Urinary bladder (tissue), 4 donors: ENCODE results near the gene CALM1. TPM values are rescaled to one million over a fixed set of nuclear protein-coding genes. Genes with fewer than 3 reads are reported as not detected.

Source experiments
- DNase-seq: peaks from one replicate; pipeline ENCODE4 v3.0.0-alpha.2; 2015; ENCODE audit errors: extremely low spot score
- H3K27ac ChIP-seq: one replicate; pipeline ENCODE4 v1.5.1; 2013; ENCODE audit warnings: low read depth, mild to moderate bottlenecking, moderate library complexity
- H3K36me3 ChIP-seq: one replicate; pipeline ENCODE4 v1.6.1; 2013; ENCODE audit warnings: mild to moderate bottlenecking, moderate library complexity; ENCODE audit not compliant: insufficient read depth
- H3K4me1 ChIP-seq: one replicate; pipeline ENCODE4 v1.6.1; 2013; ENCODE audit warnings: mild to moderate bottlenecking, moderate library complexity; ENCODE audit not compliant: insufficient read depth
- H3K4me3 ChIP-seq: one replicate; pipeline ENCODE4 v1.5.1; 2013; ENCODE audit warnings: low read depth, low read length
- WGBS: extraction: QIAGEN DNeasy Blood & Tissue Kit; methylation state at CpG from one replicate; pipeline ENCODE4 v1.1.7; 2013; 5-methylcytosine and 5-hydroxymethylcytosine counted together
- polyA plus RNA-seq: library from polyadenylated mRNA; stranded (reverse); fragments of 200-250 nt; gene quantifications from one replicate; pipeline ENCODE4 v1.2.3, GENCODE V29; 2013
- total RNA-seq: library from RNA; depleted of rRNA; stranded (reverse); fragments of >200 nt; gene quantifications from one replicate; pipeline ENCODE4 v1.2.3, GENCODE V29; 2014
- donor health status: healthy with polysubstance abuse.
- donor health status: healthy.

Gene CALM1
- total and polyA plus RNA-seq, 2 donors: 325 to 540 TPM

DNA sequence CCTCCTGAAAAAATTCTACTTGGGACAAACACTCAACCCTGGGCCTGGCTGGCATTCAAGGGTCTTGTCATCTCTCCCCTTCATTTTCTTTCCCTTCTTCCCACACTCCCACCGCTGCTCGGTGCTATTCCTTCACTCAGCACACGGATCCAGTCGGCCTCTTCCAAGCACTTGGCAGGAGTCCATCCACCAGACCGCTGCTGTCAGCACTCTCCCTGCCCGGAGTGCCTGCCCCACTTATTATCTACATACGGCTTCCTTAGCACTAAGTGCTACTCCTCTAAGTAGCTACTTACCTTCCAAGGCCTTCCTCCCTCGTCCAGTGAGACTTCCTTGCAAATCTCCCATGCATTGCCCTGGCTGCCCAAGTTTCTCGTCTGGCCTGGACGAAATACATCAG lies 29.8 kb downstream of the CALM1 start:
- Histone ChIP-seq H3K36me3 (no peaks in the 10 kb centered on the region), H3K4me1 (no peaks in the 10 kb centered on the region), H3K27ac (no peak overlapping the region), H3K4me3 (no peak overlapping the region)
- 34% methylated on average over 10 of the region's 10 CpGs for WGBS
- DNase-seq: no peak

DNA sequence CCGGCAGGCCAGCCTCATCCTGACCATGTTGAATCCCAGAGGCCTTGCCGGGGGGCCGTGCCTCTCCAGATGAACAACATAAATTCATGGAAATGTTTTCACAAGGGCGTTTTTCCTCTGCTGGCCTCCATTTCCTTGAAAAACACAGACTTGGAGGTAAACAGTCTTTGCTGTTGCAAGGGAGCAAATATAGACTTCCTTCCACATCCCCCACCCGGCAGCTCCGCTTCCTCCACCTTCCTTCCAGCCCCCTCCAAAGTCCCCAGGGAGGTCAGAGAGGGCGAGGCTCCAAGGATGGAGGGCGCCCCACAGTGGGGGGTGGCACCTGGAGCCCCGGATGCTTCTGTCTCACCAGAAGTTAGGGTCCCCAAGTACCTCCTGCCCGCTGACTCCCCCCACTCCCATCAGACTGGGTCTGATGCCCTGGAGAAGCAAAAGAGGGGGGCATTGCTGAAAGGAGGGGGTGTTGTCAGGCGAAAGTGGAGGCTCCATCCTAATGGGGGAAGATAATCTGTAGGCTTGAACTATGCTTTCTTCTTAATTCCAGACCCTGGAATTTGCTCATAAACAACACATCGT lies 31.1 kb downstream of the CALM1 start:
- H3K4me1 ChIP-seq: no peaks in the 10 kb centered on the region
- DNase-seq: no peak
- H3K36me3 ChIP-seq: no peaks in the 10 kb centered on the region
- no peak overlapping the region for H3K4me3 ChIP-seq
- H3K27ac ChIP-seq: no peak overlapping the region
- WGBS: 69% methylated on average over 12 of the region's 12 CpGs

DNA sequence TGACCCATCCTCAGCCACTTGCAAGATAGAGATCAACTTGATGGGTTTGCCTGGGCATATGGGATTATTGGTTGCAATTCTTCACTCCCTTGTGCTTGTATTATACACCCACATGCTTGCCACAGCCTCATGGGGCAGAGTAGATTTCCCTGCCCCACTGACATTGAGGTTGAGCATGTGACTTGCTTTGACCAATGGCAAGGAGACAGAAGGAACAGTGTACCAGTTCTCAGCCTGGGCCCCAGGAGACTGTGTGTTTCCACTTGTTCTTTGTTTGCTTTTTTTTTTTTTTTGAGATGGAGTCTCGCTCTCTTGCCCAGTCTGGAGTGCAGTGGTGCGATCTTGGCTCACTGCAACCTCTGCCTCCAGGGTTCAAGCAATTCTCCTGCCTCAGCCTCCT lies 31.8 kb downstream of the CALM1 start:
- WGBS: 93% methylated on average over 2 of the region's 2 CpGs
- DNase-seq: no peak
- H3K4me1 ChIP-seq: no peaks in the 10 kb centered on the region
- no peaks in the 10 kb centered on the region for H3K36me3 ChIP-seq
- H3K27ac ChIP-seq: no peak overlapping the region
- H3K4me3 ChIP-seq: no peak overlapping the region

DNA sequence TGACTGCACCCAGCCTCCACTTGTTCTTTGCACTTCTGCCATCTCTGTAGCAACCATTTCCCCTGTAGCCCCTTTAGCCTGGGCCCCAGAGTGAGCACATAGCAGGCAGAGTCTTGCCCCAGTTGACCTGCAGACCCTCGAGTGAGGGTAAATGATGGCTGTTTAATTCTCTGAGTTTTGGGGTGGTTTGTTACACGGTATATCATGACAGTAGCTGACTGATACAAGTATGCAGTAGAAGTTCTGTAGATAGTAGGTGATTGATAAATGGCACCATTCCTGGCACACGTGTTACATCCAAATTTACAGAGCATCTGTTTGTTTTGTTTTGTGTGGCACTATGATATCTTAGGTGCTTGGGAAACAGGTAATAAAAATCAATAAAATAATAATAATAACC lies 32.4 kb downstream of the CALM1 start:
- 94% methylated on average over 3 of the region's 3 CpGs for WGBS
- Histone ChIP-seq H3K4me1 (no peaks in the 10 kb centered on the region), H3K27ac (no peak overlapping the region), H3K36me3 (no peaks in the 10 kb centered on the region), H3K4me3 (no peak overlapping the region)
- DNase-seq: no peak

DNA sequence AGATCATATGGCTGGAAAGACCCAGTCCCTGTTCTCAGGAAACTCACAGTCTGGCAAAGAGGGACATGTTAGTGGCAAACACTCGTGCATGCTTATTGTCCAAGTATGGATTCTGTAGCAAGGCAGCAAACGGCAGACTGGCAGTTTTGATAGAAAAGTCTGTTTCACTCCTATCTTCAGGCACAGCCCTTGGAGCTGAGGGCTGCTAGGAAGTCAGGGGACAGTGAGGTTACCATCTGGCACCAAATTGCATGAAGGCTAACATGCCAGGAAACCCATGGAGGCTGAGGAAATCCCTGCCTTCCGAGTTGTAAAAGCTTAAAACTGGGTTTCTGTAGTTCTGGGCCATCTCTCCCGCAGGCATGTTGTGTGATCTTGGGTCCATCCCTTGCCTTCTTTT lies 32.9 kb downstream of the CALM1 start:
- DNase-seq: no peak
- no peaks in the 10 kb centered on the region for H3K4me1 ChIP-seq
- no peak overlapping the region for H3K27ac ChIP-seq
- no peak overlapping the region for H3K4me3 ChIP-seq
- no peaks in the 10 kb centered on the region for H3K36me3 ChIP-seq
- 69% methylated on average over 4 of the region's 4 CpGs for WGBS

DNA sequence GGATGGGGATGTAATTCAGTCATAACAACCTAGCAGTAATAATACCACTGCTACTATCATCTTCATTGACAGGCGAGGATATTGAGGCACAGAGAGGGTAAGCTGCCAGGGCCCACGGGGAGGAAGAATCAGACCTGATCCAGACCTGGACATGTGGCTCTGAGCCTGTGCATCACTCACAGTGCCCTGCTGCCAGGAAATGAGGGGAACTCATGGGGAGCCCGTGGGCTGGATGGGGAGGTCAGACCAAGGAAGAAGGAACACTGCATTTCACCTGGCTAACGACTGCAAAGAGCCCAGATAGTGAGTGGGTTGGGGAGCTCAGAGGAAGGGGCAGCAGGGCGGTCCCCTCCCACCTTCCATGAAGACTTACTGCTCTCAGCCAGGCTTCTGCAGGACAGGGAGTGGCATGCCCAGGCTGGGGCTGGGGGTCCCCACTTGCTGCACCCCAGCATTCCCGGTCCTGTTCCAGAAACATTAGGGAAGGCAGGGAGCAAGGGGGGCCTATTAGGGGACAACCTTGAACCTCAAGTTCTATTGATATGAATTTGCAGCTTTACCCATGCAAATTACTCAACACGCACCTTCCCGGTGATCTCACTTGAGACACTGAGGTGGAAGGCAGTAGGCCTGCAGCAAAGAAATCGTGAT lies 37.7 kb downstream of the CALM1 start:
- Histone ChIP-seq H3K4me1 (no peaks in the 10 kb centered on the region), H3K4me3 (no peak overlapping the region), H3K27ac (no peak overlapping the region), H3K36me3 (no peaks in the 10 kb centered on the region)
- WGBS: 86% methylated on average over 9 of the region's 9 CpGs
- DNase-seq: no peak

DNA sequence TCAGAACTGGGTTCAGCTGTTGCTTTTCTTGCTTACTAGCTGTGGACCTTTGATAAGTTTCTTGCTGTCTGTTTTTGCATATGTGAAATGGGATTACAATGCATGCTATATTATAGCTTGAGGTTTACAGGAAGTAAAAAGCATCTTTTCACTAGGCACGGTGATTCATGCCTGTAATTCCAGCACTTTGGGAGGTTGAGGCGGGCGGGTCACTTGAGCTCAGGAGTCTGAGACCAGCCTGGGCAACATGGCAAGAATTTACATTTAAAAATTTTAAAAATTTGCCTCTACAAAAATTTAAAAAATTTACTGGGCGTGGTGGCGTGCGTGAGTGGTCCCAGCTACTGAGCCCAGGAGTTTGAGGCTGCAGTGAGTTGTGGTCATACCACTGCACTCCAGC lies 42.0 kb downstream of the CALM1 start:
- H3K36me3 ChIP-seq: no peaks in the 10 kb centered on the region
- no peaks in the 10 kb centered on the region for H3K4me1 ChIP-seq
- no peak for DNase-seq
- WGBS: 92% methylated on average over 6 of the region's 6 CpGs
- H3K27ac ChIP-seq: no peak overlapping the region
- H3K4me3 ChIP-seq: no peak overlapping the region

DNA sequence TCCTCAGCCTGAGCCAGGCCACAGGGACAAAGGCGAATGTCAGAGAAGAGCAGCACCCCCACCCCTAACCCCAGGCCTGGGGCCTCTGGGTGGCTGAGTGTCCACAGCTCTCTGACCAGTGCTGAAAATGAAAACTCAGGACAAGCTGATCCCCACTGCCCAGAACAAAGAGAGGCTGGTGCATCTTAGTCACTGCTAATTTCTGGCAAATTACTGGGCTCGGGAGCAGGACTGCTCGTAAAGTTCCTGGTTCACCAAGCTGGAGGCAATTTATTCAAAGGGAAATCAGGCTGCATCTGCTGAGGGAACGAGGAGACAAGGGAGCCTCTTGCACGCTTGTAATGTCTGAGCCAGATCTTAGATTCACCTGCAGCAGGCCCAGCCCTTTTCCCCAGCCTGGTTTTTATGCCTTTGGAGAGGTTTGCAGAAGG lies 43.2 kb downstream of the CALM1 start:
- H3K27ac ChIP-seq: no peak overlapping the region
- 53% methylated on average over 5 of the region's 5 CpGs for WGBS
- no peak overlapping the region for H3K4me3 ChIP-seq
- H3K36me3 ChIP-seq: no peaks in the 10 kb centered on the region
- DNase-seq: no peak
- no peaks in the 10 kb centered on the region for H3K4me1 ChIP-seq

DNA sequence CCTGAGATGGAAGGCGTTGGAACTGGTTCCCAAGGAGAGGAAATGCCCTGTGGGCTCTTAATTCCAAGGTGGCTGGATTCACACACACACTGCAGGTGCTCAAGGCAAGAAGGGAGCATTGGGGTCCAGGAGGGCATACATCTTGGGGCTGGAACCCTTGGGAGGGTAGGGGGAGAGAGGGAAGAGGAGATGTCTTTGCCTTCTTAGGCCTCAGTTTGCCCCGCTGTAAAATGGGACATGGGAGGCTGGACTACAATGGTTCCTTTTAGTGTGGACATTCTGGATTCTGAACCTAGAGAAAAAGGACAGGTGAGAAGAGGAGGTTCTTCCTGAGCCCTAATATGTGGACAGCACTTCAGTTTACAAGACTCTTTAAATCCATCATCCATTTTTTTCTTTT lies 43.8 kb downstream of the CALM1 start:
- Histone ChIP-seq H3K4me1 (no peaks in the 10 kb centered on the region), H3K27ac (no peak overlapping the region), H3K4me3 (no peak overlapping the region), H3K36me3 (no peaks in the 10 kb centered on the region)
- no peak for DNase-seq
- 77% methylated on average over 2 of the region's 2 CpGs for WGBS

DNA sequence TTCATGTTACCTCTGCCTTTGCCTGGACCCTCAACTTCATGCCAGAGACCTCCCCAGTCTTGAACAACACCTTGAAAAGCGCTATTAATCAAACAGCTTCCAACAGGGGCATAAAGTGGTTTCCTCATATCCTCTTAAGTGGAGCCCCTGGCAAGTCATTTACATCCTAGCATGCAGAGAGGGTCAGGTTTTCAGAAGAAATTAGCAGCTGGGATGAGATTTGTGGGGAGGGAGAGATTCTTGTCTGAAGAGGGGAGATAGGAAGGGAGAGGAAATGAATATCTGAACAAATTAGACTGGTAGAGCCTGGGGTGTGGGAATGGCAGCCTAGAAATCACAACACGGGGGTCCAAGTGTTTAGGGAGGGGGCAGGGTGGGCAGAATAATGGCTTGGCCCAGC lies 45.6 kb downstream of the CALM1 start:
- no peak overlapping the region for H3K4me3 ChIP-seq
- H3K27ac ChIP-seq: no peak overlapping the region
- H3K4me1 ChIP-seq: no peaks in the 10 kb centered on the region
- whole genome bisulfite sequencing: 68% methylated on average over 2 of the region's 2 CpGs
- no peak for DNase-seq
- H3K36me3 ChIP-seq: no peaks in the 10 kb centered on the region

DNA sequence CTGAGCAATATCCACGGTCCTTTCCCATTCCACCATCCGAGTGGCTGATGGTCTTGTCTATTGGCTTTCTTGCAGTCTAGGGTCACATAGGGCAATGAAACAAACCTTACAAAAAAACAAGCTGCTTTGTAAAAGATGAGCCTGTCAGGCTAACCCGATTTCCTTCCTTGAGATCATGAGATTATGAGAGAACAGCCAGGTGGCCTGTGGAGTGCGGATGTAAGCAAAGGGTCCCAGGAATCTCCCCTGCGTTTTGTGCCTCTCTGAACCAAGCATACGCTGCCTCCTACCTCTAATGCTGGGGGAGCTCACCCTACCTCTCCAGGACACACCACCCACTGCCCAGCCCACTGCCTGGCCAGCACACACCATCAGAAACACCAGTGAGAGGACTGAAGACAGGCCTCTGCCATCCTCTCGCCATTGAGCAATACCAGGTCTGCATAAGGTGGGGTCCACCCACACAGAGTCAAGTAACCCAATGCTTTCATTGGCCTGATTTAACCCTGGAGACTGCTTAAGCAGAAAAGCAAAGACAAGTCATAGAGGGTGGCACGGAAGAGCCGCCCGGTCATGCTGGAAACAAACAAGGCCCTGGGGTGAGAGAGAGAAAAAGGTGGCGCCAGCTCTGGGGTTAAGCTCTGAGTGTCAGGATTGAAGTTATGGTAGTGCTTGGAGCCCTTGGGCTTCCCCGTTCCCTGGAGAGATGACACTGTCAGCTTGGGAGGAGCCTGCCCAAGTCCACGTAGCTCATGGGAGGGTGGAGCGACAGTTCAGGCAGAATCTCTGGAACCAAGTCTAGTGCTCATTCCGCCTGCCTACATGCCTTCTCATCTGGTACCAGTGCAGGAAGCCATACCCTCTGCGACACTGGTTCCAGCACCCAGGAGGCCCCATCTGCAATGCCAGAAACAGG lies 46.6 kb downstream of the CALM1 start:
- WGBS: 71% methylated on average over 16 of the region's 16 CpGs
- no peaks in the 10 kb centered on the region for H3K36me3 ChIP-seq
- H3K4me3 ChIP-seq: no peak overlapping the region
- DNase-seq: no peak
- H3K27ac ChIP-seq: no peak overlapping the region
- H3K4me1 ChIP-seq: no peaks in the 10 kb centered on the region

DNA sequence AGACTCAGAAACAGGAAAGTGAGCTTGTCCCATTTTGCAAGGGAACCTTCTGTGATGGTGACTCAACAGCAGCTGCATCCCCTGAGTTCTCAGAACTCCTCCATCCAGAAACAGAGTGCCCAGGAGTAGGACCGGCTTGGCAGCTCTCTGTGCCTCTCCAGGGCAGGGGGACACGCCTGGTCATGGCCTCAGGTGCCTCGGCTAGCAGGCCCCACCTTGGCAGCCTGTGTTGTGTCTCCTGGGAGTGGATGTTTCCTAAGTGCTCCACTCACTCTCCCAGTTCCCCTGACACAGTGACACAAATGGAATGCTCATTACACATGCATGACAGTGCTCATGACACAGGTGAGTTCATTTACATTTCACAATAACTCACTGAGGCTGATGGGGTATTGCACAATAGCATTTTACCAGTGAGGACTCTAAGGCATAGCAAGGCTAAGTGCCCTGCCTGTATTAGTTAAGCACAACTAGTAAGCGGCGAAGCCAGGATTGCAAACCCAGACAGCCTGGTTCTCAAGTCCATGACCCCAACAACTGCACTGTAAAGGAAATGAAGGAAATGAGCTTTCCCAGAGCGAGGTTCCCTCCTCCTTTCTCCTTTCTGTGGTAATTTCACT lies 47.4 kb downstream of the CALM1 start:
- H3K4me3 ChIP-seq: no peak overlapping the region
- no peaks in the 10 kb centered on the region for H3K4me1 ChIP-seq
- 78% methylated on average over 6 of the region's 6 CpGs for WGBS
- no peak overlapping the region for H3K27ac ChIP-seq
- no peaks in the 10 kb centered on the region for H3K36me3 ChIP-seq
- DNase-seq: peak; percentile 74

DNA sequence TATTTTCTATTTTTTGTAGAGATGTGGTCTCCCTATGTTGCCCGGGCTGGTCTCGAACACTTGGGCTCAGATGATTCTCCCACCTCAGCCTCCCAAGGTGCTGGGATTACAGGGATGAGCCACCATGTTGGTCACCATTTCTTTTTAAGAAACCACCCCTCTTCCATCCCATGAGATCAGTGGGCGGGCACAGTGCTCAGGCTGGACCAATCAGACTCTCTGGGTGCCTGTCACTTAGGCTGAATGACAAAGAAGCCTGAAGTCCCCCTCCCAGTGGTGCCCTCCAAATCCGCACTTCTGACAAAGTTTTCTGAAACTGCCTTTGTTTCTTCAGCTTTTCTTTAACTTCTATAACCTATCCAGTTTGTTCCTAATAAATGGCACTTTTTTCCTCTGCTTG lies 48.2 kb downstream of the CALM1 start:
- no peaks in the 10 kb centered on the region for H3K4me1 ChIP-seq
- H3K4me3 ChIP-seq: no peak overlapping the region
- no peak for DNase-seq
- H3K36me3 ChIP-seq: no peaks in the 10 kb centered on the region
- WGBS: 89% methylated on average over 4 of the region's 4 CpGs
- H3K27ac ChIP-seq: no peak overlapping the region

DNA sequence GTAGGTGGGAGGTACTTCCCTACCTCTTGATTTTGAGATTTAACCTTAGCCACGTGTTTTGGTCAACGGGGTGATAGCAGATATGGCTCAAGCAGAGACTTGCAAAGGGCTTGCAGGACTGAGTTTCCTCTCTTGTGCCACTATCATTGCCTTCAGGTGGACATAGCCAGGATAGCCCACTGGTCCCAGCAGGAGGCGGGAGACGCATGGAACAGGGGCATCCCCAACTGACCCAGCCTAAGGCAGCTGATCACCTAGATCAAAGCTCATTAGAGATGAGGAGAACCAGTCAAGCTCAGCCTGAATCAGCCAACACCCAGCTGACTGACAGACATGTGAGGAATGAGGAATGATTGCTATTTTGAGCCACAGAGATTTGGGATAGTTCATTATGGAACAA lies 49.6 kb downstream of the CALM1 start:
- WGBS: 84% methylated on average over 4 of the region's 4 CpGs
- no peak for DNase-seq
- Histone ChIP-seq H3K36me3 (no peaks in the 10 kb centered on the region), H3K4me3 (no peak overlapping the region), H3K27ac (no peak overlapping the region), H3K4me1 (no peaks in the 10 kb centered on the region)
